GM23338 (cell line): ENCODE measurements around the gene HSD3B7. TPM values are rescaled to one million over a fixed set of nuclear protein-coding genes. Genes with fewer than 3 reads are reported as not detected.

ENCODE experiments used
- ATAC-seq: fragments of 200-7000 bp; cut with Tn5 transposase; 3 replicates; pipeline ENCODE4 v1.9.1; 2020
- DNase-seq: peaks from one replicate; pipeline ENCODE4 v3.0.0-alpha.2; 2015; ENCODE audit warnings: low spot score
- H2AFZ ChIP-seq: fragments of 200-600 bp; sonication (generic); 2 replicates; pipeline ENCODE4 v1.8.0; 2016; ENCODE audit warnings: antibody characterized with exemption, mild to moderate bottlenecking, moderate library complexity
- H3F3A ChIP-seq: fragments of 200-600 bp; sonication (generic); replicated peaks from 2 replicates; pipeline ENCODE4 v1.8.0; 2017; ENCODE audit warnings: antibody characterized with exemption, mixed run types, low read depth
- H3K27ac ChIP-seq: fragments of 200-600 bp; sonication (generic); 2 replicates; pipeline ENCODE4 v1.6.1; 2016; ENCODE audit warnings: low read depth
- H3K27me3 ChIP-seq: fragments of 200-600 bp; sonication (generic); 2 replicates; pipeline ENCODE4 v1.8.0; 2016; ENCODE audit warnings: mild to moderate bottlenecking, mixed run types, moderate library complexity; ENCODE audit not compliant: insufficient read depth
- H3K36me3 ChIP-seq: fragments of 200-600 bp; sonication (generic); 2 replicates; pipeline ENCODE4 v1.8.0; 2016; ENCODE audit warnings: mild to moderate bottlenecking; ENCODE audit not compliant: insufficient read depth
- H3K4me1 ChIP-seq: fragments of 200-600 bp; sonication (generic); 2 replicates; pipeline ENCODE4 v1.8.0; 2016; ENCODE audit warnings: mild to moderate bottlenecking, moderate library complexity; ENCODE audit not compliant: insufficient read depth
- H3K4me2 ChIP-seq: fragments of 200-600 bp; sonication (generic); 2 replicates; pipeline ENCODE4 v1.7.1; 2017; ENCODE audit warnings: mixed run types
- H3K4me3 ChIP-seq: fragments of 200-600 bp; sonication (generic); 2 replicates; pipeline ENCODE4 v1.6.1; 2016; ENCODE audit warnings: mixed run types
- H3K79me2 ChIP-seq: fragments of 200-600 bp; sonication (generic); replicated peaks from 2 replicates; pipeline ENCODE4 v1.8.0; 2017; ENCODE audit warnings: mild to moderate bottlenecking; ENCODE audit not compliant: insufficient read depth
- H3K9me2 ChIP-seq: fragments of 200-600 bp; sonication (generic); 2 replicates; pipeline ENCODE4 v1.8.0; 2017; ENCODE audit not compliant: insufficient read depth
- H4K20me1 ChIP-seq: fragments of 200-600 bp; sonication (generic); replicated peaks from 2 replicates; pipeline ENCODE4 v1.8.0; 2017; ENCODE audit warnings: mild to moderate bottlenecking; ENCODE audit not compliant: insufficient read depth
- H3K27ac Mint-ChIP-seq: 2 replicates; pipeline ENCODE4 v1.8.0; 2020; ENCODE audit warnings: inconsistent platforms, mild to moderate bottlenecking, moderate library complexity, mixed read lengths
- H3K27me3 Mint-ChIP-seq: 3 replicates; pipeline ENCODE4 v1.8.0; 2022; ENCODE audit warnings: low read depth, mild to moderate bottlenecking, moderate library complexity, mixed read lengths, inconsistent platforms; ENCODE audit not compliant: insufficient read depth, poor library complexity
- H3K36me3 Mint-ChIP-seq: 3 replicates; pipeline ENCODE4 v1.8.0; 2021; ENCODE audit warnings: low read depth, mild to moderate bottlenecking, inconsistent platforms, moderate library complexity, mixed read lengths
- H3K4me1 Mint-ChIP-seq: 3 replicates; pipeline ENCODE4 v1.8.0; 2020; ENCODE audit warnings: mild to moderate bottlenecking, inconsistent platforms, mixed read lengths
- H3K4me3 Mint-ChIP-seq: 3 replicates; pipeline ENCODE4 v1.8.0; 2021; ENCODE audit warnings: moderate library complexity, mild to moderate bottlenecking, inconsistent platforms, mixed read lengths
- H3K9me3 Mint-ChIP-seq: 3 replicates; pipeline ENCODE4 v1.8.0; 2020; ENCODE audit warnings: moderate library complexity, mild to moderate bottlenecking, inconsistent platforms, mixed read lengths
- CREB1 ChIP-seq: fragments of 250-450 bp; sonication (Bioruptor Pico); IDR thresholded peaks from 2 replicates; pipeline ENCODE4 v1.5.0; 2020; ENCODE audit warnings: low read depth, mild to moderate bottlenecking, moderate library complexity
- EZH2 ChIP-seq: fragments of 200-600 bp; sonication (generic); IDR thresholded peaks from one replicate; pipeline ENCODE4 v1.8.0; 2017; ENCODE audit warnings: antibody characterized with exemption, mild to moderate bottlenecking, low read depth; ENCODE audit not compliant: unreplicated experiment
- EZH2phosphoT487 ChIP-seq: fragments of 200-600 bp; sonication (generic); IDR thresholded peaks from one replicate; pipeline ENCODE4 v1.8.1; 2018; ENCODE audit warnings: antibody characterized with exemption; ENCODE audit not compliant: unreplicated experiment
- JUNB ChIP-seq: IDR thresholded peaks from one replicate; pipeline ENCODE4 v1.6.1; 2016; ENCODE audit warnings: antibody characterized with exemption; ENCODE audit not compliant: unreplicated experiment
- NANOG ChIP-seq: IDR thresholded peaks from 2 replicates; pipeline ENCODE4 v1.6.1; 2016; ENCODE audit warnings: antibody characterized with exemption, borderline replicate concordance
- POLR2AphosphoS5 ChIP-seq: IDR thresholded peaks from 2 replicates; pipeline ENCODE4 v1.6.1; 2016; ENCODE audit warnings: antibody characterized with exemption, low read depth
- STAT1 ChIP-seq: IDR thresholded peaks from one replicate; pipeline ENCODE4 v1.6.1; 2016; ENCODE audit warnings: antibody characterized with exemption; ENCODE audit not compliant: unreplicated experiment
- ZNF114 ChIP-seq: fragments of 250-450 bp; sonication (Bioruptor Pico); IDR thresholded peaks from 2 replicates; pipeline ENCODE4 v1.5.0; 2020; ENCODE audit warnings: mild to moderate bottlenecking, moderate library complexity
- ZNF331 ChIP-seq: fragments of 250-450 bp; sonication (Bioruptor Pico); IDR thresholded peaks from 2 replicates; pipeline ENCODE4 v1.5.0; 2020; ENCODE audit warnings: low read depth, mild to moderate bottlenecking, moderate library complexity
- polyA plus RNA-seq: library from polyadenylated mRNA; unstranded; fragments of >200 nt; fragmentation: Nextera tagmentation; extraction: Ambion mirVana; gene quantifications from 2 replicates; pipeline ENCODE4 v1.2.1, GENCODE V29; 2016
- total RNA-seq: library from RNA; depleted of rRNA; stranded (reverse); fragments of >200 nt; shearing (Covaris generic); gene quantifications from 2 replicates; pipeline ENCODE4 v1.2.3, GENCODE V29; 2014
- TF ChIP-seq, protein P1 (sequence below): IDR thresholded peaks from one replicate; pipeline ENCODE4 v1.6.1; 2018; ENCODE audit warnings: antibody characterized with exemption; ENCODE audit not compliant: unreplicated experiment
- TF ChIP-seq, protein P2 (sequence below), 2 experiments: fragments of 200-600 bp in 1 of 2; sonication (generic) in 1 of 2; conservative IDR thresholded peaks; 2 replicates each; pipeline versions ENCODE4 v1.5.1 to v1.6.1; 2016 to 2017; ENCODE audit warnings: antibody characterized with exemption in 2 of 2, low read depth in 2 of 2, mild to moderate bottlenecking in 2 of 2, moderate library complexity in 1 of 2
- TF ChIP-seq, protein P3 (sequence below): IDR thresholded peaks from 2 replicates; pipeline ENCODE4 v1.6.1; 2016; ENCODE audit warnings: antibody characterized with exemption
- TF ChIP-seq, protein P4 (sequence below): fragments of 250-450 bp; sonication (Bioruptor Pico); IDR thresholded peaks from 2 replicates; pipeline ENCODE4 v1.5.0; 2020; ENCODE audit warnings: mild to moderate bottlenecking, moderate library complexity

Gene HSD3B7
- total and polyA plus RNA-seq, 2 experiments from 2014 or later = 4.3 to 12.2 TPM

DNA sequence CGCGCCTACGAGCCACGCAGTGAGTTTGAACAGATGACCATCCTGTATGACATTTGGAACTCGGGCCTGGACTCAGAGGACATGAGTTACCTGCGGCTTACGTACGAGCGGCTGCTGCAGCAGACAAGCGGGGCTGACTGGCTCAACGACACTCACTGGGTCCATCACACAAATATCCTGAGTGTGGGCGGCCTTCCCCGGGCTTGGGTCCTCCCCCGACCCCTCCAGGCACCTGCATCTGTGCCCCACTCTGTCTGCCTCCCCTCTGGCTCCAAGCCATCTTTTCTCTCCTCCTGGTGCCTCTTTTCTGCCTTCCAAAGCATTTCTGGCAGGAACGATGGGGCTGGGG, 5.0 kb upstream of the HSD3B7 start:
- H3K4me3 ChIP-seq = no peak overlapping the region
- peaks cover 11% of the 10 kb centered on the region for H3F3A ChIP-seq
- no peaks in the 10 kb centered on the region for H3K9me2 ChIP-seq
- H2AFZ ChIP-seq = no peak overlapping the region
- Mint-ChIP-seq H3K4me3 (no peak overlapping the region), H3K4me1 (no peaks in the 10 kb centered on the region), H3K27ac (no peak overlapping the region), H3K36me3 (peaks cover 54% of the 10 kb centered on the region), H3K27me3 (peaks cover 14% of the 10 kb centered on the region), H3K9me3 (peaks cover 2% of the 10 kb centered on the region; the same call in 1 of the 3 replicates)
- ATAC-seq (no peak), DNase-seq (no peak)
- peaks cover 9% of the 10 kb centered on the region; the same call in 1 of the 2 replicates for H3K36me3 ChIP-seq
- TF ChIP-seq, protein P1, sequence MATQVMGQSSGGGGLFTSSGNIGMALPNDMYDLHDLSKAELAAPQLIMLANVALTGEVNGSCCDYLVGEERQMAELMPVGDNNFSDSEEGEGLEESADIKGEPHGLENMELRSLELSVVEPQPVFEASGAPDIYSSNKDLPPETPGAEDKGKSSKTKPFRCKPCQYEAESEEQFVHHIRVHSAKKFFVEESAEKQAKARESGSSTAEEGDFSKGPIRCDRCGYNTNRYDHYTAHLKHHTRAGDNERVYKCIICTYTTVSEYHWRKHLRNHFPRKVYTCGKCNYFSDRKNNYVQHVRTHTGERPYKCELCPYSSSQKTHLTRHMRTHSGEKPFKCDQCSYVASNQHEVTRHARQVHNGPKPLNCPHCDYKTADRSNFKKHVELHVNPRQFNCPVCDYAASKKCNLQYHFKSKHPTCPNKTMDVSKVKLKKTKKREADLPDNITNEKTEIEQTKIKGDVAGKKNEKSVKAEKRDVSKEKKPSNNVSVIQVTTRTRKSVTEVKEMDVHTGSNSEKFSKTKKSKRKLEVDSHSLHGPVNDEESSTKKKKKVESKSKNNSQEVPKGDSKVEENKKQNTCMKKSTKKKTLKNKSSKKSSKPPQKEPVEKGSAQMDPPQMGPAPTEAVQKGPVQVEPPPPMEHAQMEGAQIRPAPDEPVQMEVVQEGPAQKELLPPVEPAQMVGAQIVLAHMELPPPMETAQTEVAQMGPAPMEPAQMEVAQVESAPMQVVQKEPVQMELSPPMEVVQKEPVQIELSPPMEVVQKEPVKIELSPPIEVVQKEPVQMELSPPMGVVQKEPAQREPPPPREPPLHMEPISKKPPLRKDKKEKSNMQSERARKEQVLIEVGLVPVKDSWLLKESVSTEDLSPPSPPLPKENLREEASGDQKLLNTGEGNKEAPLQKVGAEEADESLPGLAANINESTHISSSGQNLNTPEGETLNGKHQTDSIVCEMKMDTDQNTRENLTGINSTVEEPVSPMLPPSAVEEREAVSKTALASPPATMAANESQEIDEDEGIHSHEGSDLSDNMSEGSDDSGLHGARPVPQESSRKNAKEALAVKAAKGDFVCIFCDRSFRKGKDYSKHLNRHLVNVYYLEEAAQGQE = no peak
- TF ChIP-seq STAT1 = no peak
- no peak for TF ChIP-seq EZH2
- no peak for TF ChIP-seq ZNF114 (CRISPR knock-in tag)
- no peak for TF ChIP-seq EZH2phosphoT487
- TF ChIP-seq, protein P2, sequence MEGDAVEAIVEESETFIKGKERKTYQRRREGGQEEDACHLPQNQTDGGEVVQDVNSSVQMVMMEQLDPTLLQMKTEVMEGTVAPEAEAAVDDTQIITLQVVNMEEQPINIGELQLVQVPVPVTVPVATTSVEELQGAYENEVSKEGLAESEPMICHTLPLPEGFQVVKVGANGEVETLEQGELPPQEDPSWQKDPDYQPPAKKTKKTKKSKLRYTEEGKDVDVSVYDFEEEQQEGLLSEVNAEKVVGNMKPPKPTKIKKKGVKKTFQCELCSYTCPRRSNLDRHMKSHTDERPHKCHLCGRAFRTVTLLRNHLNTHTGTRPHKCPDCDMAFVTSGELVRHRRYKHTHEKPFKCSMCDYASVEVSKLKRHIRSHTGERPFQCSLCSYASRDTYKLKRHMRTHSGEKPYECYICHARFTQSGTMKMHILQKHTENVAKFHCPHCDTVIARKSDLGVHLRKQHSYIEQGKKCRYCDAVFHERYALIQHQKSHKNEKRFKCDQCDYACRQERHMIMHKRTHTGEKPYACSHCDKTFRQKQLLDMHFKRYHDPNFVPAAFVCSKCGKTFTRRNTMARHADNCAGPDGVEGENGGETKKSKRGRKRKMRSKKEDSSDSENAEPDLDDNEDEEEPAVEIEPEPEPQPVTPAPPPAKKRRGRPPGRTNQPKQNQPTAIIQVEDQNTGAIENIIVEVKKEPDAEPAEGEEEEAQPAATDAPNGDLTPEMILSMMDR (conservative IDR thresholded peaks at IDR 0.05; ENCODE audit: low read depth in 2 of 2) = no peak
- TF ChIP-seq ZNF331 (CRISPR knock-in tag) = no peak
- no peak for TF ChIP-seq JUNB
- TF ChIP-seq POLR2AphosphoS5 = no peak
- TF ChIP-seq NANOG = no peak
- TF ChIP-seq, protein P3, sequence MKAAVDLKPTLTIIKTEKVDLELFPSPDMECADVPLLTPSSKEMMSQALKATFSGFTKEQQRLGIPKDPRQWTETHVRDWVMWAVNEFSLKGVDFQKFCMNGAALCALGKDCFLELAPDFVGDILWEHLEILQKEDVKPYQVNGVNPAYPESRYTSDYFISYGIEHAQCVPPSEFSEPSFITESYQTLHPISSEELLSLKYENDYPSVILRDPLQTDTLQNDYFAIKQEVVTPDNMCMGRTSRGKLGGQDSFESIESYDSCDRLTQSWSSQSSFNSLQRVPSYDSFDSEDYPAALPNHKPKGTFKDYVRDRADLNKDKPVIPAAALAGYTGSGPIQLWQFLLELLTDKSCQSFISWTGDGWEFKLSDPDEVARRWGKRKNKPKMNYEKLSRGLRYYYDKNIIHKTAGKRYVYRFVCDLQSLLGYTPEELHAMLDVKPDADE = no peak
- TF ChIP-seq, protein P4, sequence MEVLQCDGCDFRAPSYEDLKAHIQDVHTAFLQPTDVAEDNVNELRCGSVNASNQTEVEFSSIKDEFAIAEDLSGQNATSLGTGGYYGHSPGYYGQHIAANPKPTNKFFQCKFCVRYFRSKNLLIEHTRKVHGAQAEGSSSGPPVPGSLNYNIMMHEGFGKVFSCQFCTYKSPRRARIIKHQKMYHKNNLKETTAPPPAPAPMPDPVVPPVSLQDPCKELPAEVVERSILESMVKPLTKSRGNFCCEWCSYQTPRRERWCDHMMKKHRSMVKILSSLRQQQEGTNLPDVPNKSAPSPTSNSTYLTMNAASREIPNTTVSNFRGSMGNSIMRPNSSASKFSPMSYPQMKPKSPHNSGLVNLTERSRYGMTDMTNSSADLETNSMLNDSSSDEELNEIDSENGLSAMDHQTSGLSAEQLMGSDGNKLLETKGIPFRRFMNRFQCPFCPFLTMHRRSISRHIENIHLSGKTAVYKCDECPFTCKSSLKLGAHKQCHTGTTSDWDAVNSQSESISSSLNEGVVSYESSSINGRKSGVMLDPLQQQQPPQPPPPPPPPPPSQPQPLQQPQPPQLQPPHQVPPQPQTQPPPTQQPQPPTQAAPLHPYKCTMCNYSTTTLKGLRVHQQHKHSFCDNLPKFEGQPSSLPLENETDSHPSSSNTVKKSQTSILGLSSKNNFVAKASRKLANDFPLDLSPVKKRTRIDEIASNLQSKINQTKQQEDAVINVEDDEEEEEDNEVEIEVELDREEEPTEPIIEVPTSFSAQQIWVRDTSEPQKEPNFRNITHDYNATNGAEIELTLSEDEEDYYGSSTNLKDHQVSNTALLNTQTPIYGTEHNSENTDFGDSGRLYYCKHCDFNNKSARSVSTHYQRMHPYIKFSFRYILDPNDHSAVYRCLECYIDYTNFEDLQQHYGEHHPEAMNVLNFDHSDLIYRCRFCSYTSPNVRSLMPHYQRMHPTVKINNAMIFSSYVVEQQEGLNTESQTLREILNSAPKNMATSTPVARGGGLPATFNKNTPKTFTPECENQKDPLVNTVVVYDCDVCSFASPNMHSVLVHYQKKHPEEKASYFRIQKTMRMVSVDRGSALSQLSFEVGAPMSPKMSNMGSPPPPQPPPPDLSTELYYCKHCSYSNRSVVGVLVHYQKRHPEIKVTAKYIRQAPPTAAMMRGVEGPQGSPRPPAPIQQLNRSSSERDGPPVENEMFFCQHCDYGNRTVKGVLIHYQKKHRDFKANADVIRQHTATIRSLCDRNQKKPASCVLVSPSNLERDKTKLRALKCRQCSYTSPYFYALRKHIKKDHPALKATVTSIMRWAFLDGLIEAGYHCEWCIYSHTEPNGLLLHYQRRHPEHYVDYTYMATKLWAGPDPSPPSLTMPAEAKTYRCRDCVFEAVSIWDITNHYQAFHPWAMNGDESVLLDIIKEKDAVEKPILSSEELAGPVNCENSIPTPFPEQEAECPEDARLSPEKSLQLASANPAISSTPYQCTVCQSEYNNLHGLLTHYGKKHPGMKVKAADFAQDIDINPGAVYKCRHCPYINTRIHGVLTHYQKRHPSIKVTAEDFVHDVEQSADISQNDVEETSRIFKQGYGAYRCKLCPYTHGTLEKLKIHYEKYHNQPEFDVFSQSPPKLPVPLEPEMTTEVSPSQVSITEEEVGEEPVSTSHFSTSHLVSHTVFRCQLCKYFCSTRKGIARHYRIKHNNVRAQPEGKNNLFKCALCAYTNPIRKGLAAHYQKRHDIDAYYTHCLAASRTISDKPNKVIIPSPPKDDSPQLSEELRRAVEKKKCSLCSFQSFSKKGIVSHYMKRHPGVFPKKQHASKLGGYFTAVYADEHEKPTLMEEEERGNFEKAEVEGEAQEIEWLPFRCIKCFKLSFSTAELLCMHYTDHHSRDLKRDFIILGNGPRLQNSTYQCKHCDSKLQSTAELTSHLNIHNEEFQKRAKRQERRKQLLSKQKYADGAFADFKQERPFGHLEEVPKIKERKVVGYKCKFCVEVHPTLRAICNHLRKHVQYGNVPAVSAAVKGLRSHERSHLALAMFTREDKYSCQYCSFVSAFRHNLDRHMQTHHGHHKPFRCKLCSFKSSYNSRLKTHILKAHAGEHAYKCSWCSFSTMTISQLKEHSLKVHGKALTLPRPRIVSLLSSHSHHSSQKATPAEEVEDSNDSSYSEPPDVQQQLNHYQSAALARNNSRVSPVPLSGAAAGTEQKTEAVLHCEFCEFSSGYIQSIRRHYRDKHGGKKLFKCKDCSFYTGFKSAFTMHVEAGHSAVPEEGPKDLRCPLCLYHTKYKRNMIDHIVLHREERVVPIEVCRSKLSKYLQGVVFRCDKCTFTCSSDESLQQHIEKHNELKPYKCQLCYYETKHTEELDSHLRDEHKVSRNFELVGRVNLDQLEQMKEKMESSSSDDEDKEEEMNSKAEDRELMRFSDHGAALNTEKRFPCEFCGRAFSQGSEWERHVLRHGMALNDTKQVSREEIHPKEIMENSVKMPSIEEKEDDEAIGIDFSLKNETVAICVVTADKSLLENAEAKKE (CRISPR knock-in tag) = no peak
- no peak for TF ChIP-seq CREB1 (CRISPR knock-in tag)
- H3K4me1 ChIP-seq = no peaks in the 10 kb centered on the region
- no peak overlapping the region for H3K4me2 ChIP-seq
- H4K20me1 ChIP-seq = peaks cover 16% of the 10 kb centered on the region
- no peaks in the 10 kb centered on the region for H3K27me3 ChIP-seq
- H3K79me2 ChIP-seq = no peaks in the 10 kb centered on the region
- no peak overlapping the region for H3K27ac ChIP-seq
